Activated CD4-positive, alpha-beta memory T cell treated with anti-CD3 and anti-CD28 coated beads for 36 hours (primary cell): ENCODE measurements around the gene MOCS3. TPM values are rescaled to one million over a fixed set of nuclear protein-coding genes. Genes with fewer than 3 reads are reported as not detected.

Source experiments
- CTCF ChIA-PET: fragments of 350-600 bp; sonication (Branson Sonifier 250); formaldehyde crosslinking; loops from one replicate; lab custom pipeline; 2021; ENCODE audit warnings: antibody characterized with exemption, inconsistent platforms; lab: Charles Lee
- POLR2A ChIA-PET: fragments of 350-600 bp; sonication (Branson Sonifier 250); formaldehyde crosslinking; loops from one replicate; lab custom pipeline; 2021; ENCODE audit warnings: antibody characterized with exemption; lab: Charles Lee
- DNase-seq: peaks from one replicate; pipeline ENCODE4 v3.0.0-alpha.2; 2020
- H3K27ac Mint-ChIP-seq: one replicate; pipeline ENCODE4 v1.8.0; 2021; ENCODE audit warnings: mixed read lengths
- H3K27me3 Mint-ChIP-seq: one replicate; pipeline ENCODE4 v1.8.0; 2021; ENCODE audit warnings: mixed read lengths
- H3K36me3 Mint-ChIP-seq: one replicate; pipeline ENCODE4 v1.8.0; 2021; ENCODE audit warnings: mixed read lengths
- H3K4me1 Mint-ChIP-seq: one replicate; pipeline ENCODE4 v1.8.0; 2021; ENCODE audit warnings: low read depth, mixed read lengths
- H3K4me3 Mint-ChIP-seq: one replicate; pipeline ENCODE4 v1.8.0; 2021; ENCODE audit warnings: mild to moderate bottlenecking, mixed read lengths
- H3K9me3 Mint-ChIP-seq: one replicate; pipeline ENCODE4 v1.8.0; 2021; ENCODE audit warnings: mixed read lengths
- intact Hi-C: fragments of 100-400 bp; cut with micrococcal nuclease; formaldehyde crosslinking; loops from one replicate; pipeline ENCODE4 v1.15.1; 2023
- total RNA-seq, 2 experiments: library from RNA; stranded (reverse); gene quantifications; one replicate each; pipeline ENCODE4 v1.2.3, GENCODE V29; 2021

MOCS3 gene
- total RNA-seq, 2 experiments from 2014 or later = 3.6 to 3.8 TPM

GRCh38 chr20:50920997-50921396 lies 37.6 kb upstream of the MOCS3 start:
- H3K27me3 Mint-ChIP-seq = no peaks in the 10 kb centered on the region
- DNase-seq = no peak
- ChIA-PET POLR2A (interaction anchor here (1.4 to 1.5 kb wide), 3 partner anchors 9 to 126 kb away, joined by 3 to 9 read pairs (median 5); partner anchors contain the start of genes ADNP and BCAS4), CTCF (interaction anchor here (1.0 to 14.4 kb wide), 6 partner anchors 9 to 129 kb away, joined by 3 to 268 read pairs (median 5); partner anchors contain the start of genes ADNP and BCAS4)
- H3K9me3 Mint-ChIP-seq = no peaks in the 10 kb centered on the region
- H3K36me3 Mint-ChIP-seq = peaks cover 20% of the 10 kb centered on the region
- peaks cover 79% of the 10 kb centered on the region for H3K4me1 Mint-ChIP-seq
- intact Hi-C loops = no loop called here
- H3K27ac Mint-ChIP-seq = peak overlapping the region; percentile 49
- no peak overlapping the region for H3K4me3 Mint-ChIP-seq

GRCh38 chr20:50921803-50922501 lies 36.7 kb upstream of the MOCS3 start:
- ChIA-PET CTCF (interaction anchor here (1.0 to 14.4 kb wide), 6 partner anchors 8 to 130 kb away, joined by 3 to 268 read pairs (median 6); partner anchors contain the start of genes ADNP and BCAS4), POLR2A (interaction anchor here (1.4 to 1.5 kb wide), 3 partner anchors 8 to 127 kb away, joined by 3 to 9 read pairs (median 5); partner anchors contain the start of genes ADNP and BCAS4)
- Mint-ChIP-seq H3K27me3 (no peaks in the 10 kb centered on the region), H3K4me3 (no peak overlapping the region), H3K4me1 (peaks cover 73% of the 10 kb centered on the region), H3K9me3 (no peaks in the 10 kb centered on the region), H3K27ac (no peak overlapping the region), H3K36me3 (peaks cover 17% of the 10 kb centered on the region)
- DNase-seq = no peak
- intact Hi-C loops = no loop called here

DNA sequence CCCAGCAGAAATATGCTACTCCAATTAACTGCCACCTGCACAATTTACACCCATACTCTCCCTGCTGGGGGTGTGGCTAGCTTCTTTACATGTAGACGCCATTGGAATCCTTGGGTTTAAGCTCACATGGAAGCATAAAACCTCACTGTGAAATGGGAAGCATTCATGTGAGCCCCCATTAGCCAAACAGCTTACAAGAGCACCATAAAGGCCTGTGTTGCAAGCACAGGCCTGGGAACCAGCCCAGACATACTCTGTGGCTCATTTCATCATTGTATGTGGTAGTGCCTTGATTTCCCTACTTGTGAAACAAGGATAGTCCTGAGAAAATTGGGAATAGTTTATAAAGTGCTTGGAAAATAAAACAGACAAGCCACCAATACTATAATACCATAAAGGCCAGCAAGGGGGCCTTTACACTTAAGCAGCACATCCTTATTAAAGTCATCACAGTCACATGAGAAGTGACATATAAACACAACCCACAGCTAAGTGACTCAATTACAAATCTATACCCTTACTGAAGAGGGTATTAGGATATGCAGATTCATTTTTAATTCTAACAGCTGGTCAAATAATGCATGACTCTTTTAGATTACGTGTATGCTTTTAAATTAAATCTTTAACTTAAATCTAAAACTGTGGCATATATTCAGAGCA lies 34.2 kb upstream of the MOCS3 start:
- peaks cover 73% of the 10 kb centered on the region for H3K4me1 Mint-ChIP-seq
- intact Hi-C loops = no loop called here
- H3K9me3 Mint-ChIP-seq = no peaks in the 10 kb centered on the region
- ChIA-PET CTCF (interaction anchor here (1.0 to 14.4 kb wide), 5 partner anchors 14 to 132 kb away, joined by 3 to 268 read pairs (median 3); partner anchors contain the start of genes BCAS4, DPM1 and MOCS3), POLR2A (interaction anchor here (1.0 to 1.2 kb wide), 3 partner anchors 12 to 35 kb away, joined by 3 read pairs; partner anchors contain the start of gene MOCS3)
- no peak overlapping the region for H3K4me3 Mint-ChIP-seq
- no peak for DNase-seq
- no peaks in the 10 kb centered on the region for H3K27me3 Mint-ChIP-seq
- H3K36me3 Mint-ChIP-seq = peaks cover 29% of the 10 kb centered on the region
- H3K27ac Mint-ChIP-seq = no peak overlapping the region

- Mint-ChIP-seq H3K4me1 (peaks cover 60% of the 10 kb centered on the region), H3K27ac (no peak overlapping the region), H3K36me3 (peaks cover 34% of the 10 kb centered on the region), H3K27me3 (no peaks in the 10 kb centered on the region), H3K4me3 (no peak overlapping the region), H3K9me3 (no peaks in the 10 kb centered on the region)
- intact Hi-C loops = loop anchor here (5.0 kb wide), 1 partner anchor 34 kb away; no protein-coding TSS in a partner anchor
- POLR2A ChIA-PET = no interaction called here
- no peak for DNase-seq
- CTCF ChIA-PET = interaction anchor here (1.1 to 14.4 kb wide), 5 partner anchors 11 to 134 kb away, joined by 4 to 268 read pairs (median 5); partner anchors contain the start of genes BCAS4, DPM1 and MOCS3
Observed at GRCh38 chr20:50926530-50926929, 32.1 kb upstream of the MOCS3 start.

DNA sequence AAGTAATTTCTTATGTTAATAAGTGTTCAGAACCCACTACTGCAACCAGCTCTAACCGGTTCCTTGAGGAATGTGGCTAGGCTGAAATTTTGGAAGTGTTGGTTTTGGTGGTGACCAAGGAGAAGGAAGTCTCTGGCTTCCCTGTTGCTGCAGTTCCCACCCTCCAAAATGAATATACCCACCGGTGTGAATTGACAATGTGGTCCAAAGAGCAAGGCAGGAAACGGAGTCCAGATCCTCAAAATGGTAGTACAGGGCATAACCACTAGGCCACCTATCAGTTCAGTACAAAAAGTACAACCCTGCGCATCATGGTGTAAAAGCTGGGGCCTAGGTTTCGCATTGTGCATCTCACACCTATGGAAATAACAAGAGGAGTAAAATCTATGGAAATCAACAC lies 30.1 kb upstream of the MOCS3 start:
- no peak for DNase-seq
- Mint-ChIP-seq H3K9me3 (no peaks in the 10 kb centered on the region), H3K4me3 (peak overlapping the region; percentile 98), H3K4me1 (peaks cover 56% of the 10 kb centered on the region), H3K36me3 (peaks cover 35% of the 10 kb centered on the region), H3K27ac (peak overlapping the region; percentile 97), H3K27me3 (no peaks in the 10 kb centered on the region)
- ChIA-PET CTCF (interaction anchor here (0.6 to 14.4 kb wide), 11 partner anchors 13 to 179 kb away, joined by 3 to 268 read pairs (median 8); partner anchors contain the start of genes BCAS4, DPM1 and MOCS3), POLR2A (interaction anchor here (0.5 to 2.0 kb wide), 4 partner anchors 7 to 459 kb away, joined by 3 to 10 read pairs (median 6); no protein-coding TSS in a partner anchor)
- intact Hi-C loops = loop anchor here (2.0 to 5.0 kb wide), 3 partner anchors 14 to 198 kb away; partner anchors contain the start of gene PARD6B

DNA sequence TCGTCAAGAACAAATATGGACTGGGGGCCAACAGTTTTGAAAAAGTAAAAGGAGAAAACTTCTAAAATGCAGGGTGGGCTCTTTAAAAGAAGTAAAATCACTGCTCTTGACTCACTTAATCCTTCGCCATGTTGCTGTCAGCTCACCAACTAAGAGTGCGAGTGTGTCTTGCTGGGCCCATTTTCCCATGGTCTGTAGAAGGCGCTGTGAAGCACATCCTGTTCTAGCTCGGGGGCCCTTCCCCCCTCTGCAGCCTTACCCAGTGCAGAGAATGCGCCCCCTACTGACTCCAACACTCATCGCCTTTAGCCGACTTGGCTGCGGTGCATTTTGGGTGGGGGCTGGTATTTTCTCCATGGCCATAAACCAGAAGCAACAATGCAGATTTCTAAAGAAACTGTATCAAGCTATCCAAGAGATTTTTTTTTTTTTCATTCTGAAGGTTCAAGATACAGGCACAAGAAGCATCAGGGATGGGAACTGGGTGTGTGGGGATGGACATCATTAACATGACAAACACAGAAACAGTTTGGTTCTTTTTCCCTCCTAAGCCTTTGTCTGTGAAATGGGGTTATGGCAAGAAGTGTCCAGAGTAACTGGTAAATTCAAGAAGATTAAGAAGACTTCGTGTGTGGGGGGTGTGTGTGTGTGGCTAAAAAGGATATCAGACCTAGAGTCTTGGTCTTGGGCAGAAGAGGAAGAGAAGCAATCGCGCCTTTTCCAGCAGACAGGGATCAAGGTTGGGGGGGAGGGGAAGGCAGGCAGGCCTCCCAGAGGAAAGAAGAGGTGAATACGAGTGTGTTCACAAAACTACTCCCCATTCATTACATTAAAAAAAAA lies 29.1 kb upstream of the MOCS3 start:
- Mint-ChIP-seq H3K36me3 (peaks cover 40% of the 10 kb centered on the region), H3K4me3 (peak overlapping the region; percentile 98), H3K4me1 (peaks cover 48% of the 10 kb centered on the region), H3K27me3 (no peaks in the 10 kb centered on the region), H3K27ac (peak overlapping the region; percentile 97), H3K9me3 (no peaks in the 10 kb centered on the region)
- ChIA-PET CTCF (interaction anchor here (0.6 to 14.4 kb wide), 33 partner anchors 9 to 396 kb away, joined by 3 to 268 read pairs (median 4); partner anchors contain the start of genes BCAS4, DPM1 and MOCS3), POLR2A (interaction anchor here (0.6 to 3.9 kb wide), 7 partner anchors 9 to 1789 kb away, joined by 3 to 62 read pairs (median 9); partner anchors contain the start of genes BCAS4, DPM1 and MOCS3)
- intact Hi-C loops = loop anchor here (1.0 to 5.0 kb wide), 5 partner anchors 15 to 199 kb away; partner anchors contain the start of gene PARD6B
- peak; percentile 97 for DNase-seq

- CTCF ChIA-PET = interaction anchor here (0.6 to 14.4 kb wide), 20 partner anchors 10 to 395 kb away, joined by 3 to 268 read pairs (median 6); partner anchors contain the start of genes BCAS4, DPM1 and MOCS3
- Mint-ChIP-seq H3K4me3 (peak overlapping the region; percentile 98), H3K27me3 (no peaks in the 10 kb centered on the region), H3K36me3 (peaks cover 40% of the 10 kb centered on the region), H3K27ac (peak overlapping the region; percentile 97), H3K4me1 (peaks cover 40% of the 10 kb centered on the region), H3K9me3 (no peaks in the 10 kb centered on the region)
- intact Hi-C loops = no loop called here
- DNase-seq = peak; percentile 39
- POLR2A ChIA-PET = interaction anchor here (0.6 to 3.9 kb wide), 10 partner anchors 9 to 1790 kb away, joined by 3 to 62 read pairs (median 5); partner anchors contain the start of genes BCAS4, DPM1 and MOCS3
Observed at GRCh38 chr20:50930139-50930975, 28.3 kb upstream of the MOCS3 start.

DNA sequence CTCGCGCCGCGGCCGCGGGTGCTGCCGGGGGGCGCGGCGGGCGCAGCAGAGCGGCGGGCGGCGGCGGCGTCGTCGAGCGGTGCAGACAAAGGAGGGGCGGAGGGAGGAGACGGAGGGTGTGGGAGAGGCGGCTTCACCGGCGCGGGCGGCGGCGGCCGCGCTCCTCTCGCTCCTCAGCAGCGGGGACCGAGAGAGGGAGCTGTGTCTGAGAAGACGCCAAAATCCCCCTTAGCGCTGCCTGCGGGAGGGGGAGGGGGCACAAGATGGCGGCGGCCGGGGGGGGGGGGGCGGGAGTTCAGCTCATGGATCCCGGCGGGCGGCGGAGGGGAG lies 27.7 kb upstream of the MOCS3 start:
- intact Hi-C loops = loop anchor here (1.0 kb wide), 1 partner anchor 27 kb away; the partner anchor contains the start of genes DPM1 and MOCS3
- Mint-ChIP-seq H3K9me3 (no peaks in the 10 kb centered on the region), H3K4me3 (peak overlapping the region; percentile 81), H3K27me3 (no peaks in the 10 kb centered on the region), H3K4me1 (peaks cover 34% of the 10 kb centered on the region), H3K36me3 (peaks cover 43% of the 10 kb centered on the region), H3K27ac (peak overlapping the region; percentile 95)
- ChIA-PET CTCF (interaction anchor here (0.7 to 14.4 kb wide), 14 partner anchors 8 to 361 kb away, joined by 3 to 268 read pairs (median 6); partner anchors contain the start of genes BCAS4, DPM1 and MOCS3), POLR2A (interaction anchor here (0.6 to 3.9 kb wide), 12 partner anchors 10 to 592 kb away, joined by 3 to 62 read pairs (median 4); partner anchors contain the start of genes BCAS4, DPM1 and MOCS3)
- no peak for DNase-seq

DNA sequence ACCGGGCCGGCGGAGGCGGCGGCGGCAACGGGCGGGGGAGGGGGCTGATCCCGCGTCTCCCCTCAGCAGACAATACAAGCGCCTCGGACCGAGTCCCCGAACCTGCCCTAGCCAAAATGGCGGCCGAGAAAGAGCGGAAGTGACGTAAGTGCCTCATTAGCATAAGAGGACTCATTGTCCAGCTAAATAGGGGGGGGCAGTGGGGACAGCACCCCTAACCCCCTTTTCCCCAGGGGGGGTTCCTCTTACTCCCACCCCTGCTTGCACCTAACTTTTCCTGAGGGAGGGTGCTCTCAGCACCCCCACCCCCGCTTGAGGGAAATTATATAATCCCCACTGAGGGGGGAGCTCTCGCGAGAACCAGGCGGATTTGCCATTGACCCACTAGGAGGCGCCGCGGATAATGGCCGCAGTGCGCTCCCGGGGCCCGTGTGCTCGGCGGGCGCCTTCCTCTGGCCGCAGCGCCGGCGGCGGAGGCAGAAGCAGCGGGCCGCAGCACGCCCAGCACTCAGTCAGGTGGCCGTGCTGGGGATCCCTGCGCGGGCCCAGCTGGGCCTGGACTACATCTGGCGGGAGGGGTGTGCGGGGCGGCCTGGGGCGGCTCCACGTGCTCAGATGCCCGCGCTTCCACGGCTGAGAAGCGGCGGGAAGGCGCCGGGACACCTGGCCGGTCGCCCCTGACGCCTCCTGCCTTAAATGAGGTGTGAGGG lies 27.2 kb upstream of the MOCS3 start, which contains the start of gene ADNP:
Gene ADNP (minus strand): TSS at position 132 of the 710 bp plus-strand sequence. CDS start 27,441 bp downstream, outside the sequence.
- POLR2A ChIA-PET = interaction anchor here (0.6 to 3.9 kb wide), 12 partner anchors 10 to 593 kb away, joined by 3 to 62 read pairs (median 4); partner anchors contain the start of genes BCAS4, DPM1 and MOCS3
- H3K4me3 Mint-ChIP-seq = peak within 1 kb of the TSS; percentile 98
- H3K36me3 Mint-ChIP-seq = peaks cover 43% of the 10 kb centered on the region
- intact Hi-C loops = loop anchor here (1.0 kb wide), 1 partner anchor 27 kb away; the partner anchor contains the start of genes DPM1 and MOCS3
- no peaks in the 10 kb centered on the region for H3K9me3 Mint-ChIP-seq
- H3K4me1 Mint-ChIP-seq = peaks cover 34% of the 10 kb centered on the region
- DNase-seq = peak; percentile 91
- H3K27ac Mint-ChIP-seq = peak within 1 kb of the TSS; percentile 97
- CTCF ChIA-PET = interaction anchor here (0.7 to 14.4 kb wide), 16 partner anchors 9 to 361 kb away, joined by 3 to 268 read pairs (median 4); partner anchors contain the start of genes BCAS4, DPM1 and MOCS3
- H3K27me3 Mint-ChIP-seq = no peaks in the 10 kb centered on the region
